ENCODE data around the gene SLC66A2. TPM values are rescaled to one million over a fixed set of nuclear protein-coding genes. Genes with fewer than 3 reads are reported as not detected.

The SLC66A2 gene
- total and polyA plus RNA-seq, 12 donors = 21.4 to 32.3 (median 25.6) TPM

DNA sequence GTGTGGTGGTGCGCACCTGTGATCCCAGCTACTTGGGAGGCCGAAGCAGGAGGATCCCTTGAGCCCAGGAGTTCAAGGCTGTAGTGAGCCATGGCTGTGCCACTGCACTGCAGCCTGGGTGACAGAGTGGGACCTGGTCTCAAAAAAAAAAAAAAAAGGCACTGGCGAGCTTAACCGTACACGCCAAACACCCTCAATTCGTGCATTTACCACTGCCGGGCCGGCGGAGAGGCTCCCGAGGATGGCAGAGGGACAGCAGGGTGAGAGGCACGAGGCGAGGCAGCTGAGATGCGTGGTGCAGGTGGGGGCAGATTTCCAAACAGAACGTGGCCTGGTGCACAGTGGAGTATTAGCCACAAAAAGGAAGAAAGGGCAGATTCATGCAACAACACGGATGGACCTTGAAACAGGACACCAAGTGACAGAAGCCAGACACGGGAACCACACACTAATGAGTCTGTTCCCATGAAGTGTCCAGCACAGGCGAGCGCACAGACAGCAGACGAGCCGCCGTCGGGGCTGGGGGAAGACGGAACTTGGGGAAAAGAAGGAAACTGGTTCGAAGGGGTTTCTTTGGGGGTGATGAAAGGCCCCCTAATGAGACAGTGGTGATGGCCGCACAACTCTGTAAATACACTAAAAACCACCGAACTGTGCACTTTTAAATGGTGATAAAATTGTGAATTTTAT is 27.4 kb downstream of the SLC66A2 start:
- no peak for ATAC-seq
- no peaks in the 10 kb centered on the region for H3K27me3 ChIP-seq
- no peak for DNase-seq
- intact Hi-C loops (cut with DNase I) = no loop called here
- no peak overlapping the region for H3K27ac ChIP-seq
- TF ChIP-seq, protein P1, sequence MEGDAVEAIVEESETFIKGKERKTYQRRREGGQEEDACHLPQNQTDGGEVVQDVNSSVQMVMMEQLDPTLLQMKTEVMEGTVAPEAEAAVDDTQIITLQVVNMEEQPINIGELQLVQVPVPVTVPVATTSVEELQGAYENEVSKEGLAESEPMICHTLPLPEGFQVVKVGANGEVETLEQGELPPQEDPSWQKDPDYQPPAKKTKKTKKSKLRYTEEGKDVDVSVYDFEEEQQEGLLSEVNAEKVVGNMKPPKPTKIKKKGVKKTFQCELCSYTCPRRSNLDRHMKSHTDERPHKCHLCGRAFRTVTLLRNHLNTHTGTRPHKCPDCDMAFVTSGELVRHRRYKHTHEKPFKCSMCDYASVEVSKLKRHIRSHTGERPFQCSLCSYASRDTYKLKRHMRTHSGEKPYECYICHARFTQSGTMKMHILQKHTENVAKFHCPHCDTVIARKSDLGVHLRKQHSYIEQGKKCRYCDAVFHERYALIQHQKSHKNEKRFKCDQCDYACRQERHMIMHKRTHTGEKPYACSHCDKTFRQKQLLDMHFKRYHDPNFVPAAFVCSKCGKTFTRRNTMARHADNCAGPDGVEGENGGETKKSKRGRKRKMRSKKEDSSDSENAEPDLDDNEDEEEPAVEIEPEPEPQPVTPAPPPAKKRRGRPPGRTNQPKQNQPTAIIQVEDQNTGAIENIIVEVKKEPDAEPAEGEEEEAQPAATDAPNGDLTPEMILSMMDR (IDR thresholded peaks at IDR 0.05) = no peak
- peaks cover 0 to 16% (median 11%) of the 10 kb centered on the region in 9 donors for H3K4me1 ChIP-seq
- H3K9me3 ChIP-seq = peaks cover 0 to 6% (median 2%) of the 10 kb centered on the region in 11 donors
- 96 to 97% methylated on average over 26 of the region's 26 CpGs for WGBS, 2 donors
- H3K4me3 ChIP-seq = no peak overlapping the region
- peaks cover 0 to 48% (median 5%) of the 10 kb centered on the region in 9 donors for H3K36me3 ChIP-seq

GRCh38 chr18:79922971-79923411 is 28.5 kb downstream of the SLC66A2 start:
- intact Hi-C loops (cut with DNase I) = no loop called here
- DNase-seq (no peak), ATAC-seq (no peak)
- H3K9me3 ChIP-seq = no peaks in the 10 kb centered on the region
- no peaks in the 10 kb centered on the region for H3K27me3 ChIP-seq
- 79 to 86% methylated on average over 17 of the region's 17 CpGs for WGBS, 2 donors
- TF ChIP-seq, protein P1 (IDR thresholded peaks at IDR 0.05) = no peak
- no peak overlapping the region for H3K27ac ChIP-seq
- H3K4me1 ChIP-seq = peaks cover 0 to 16% (median 11%) of the 10 kb centered on the region in 9 donors
- H3K4me3 ChIP-seq = no peak overlapping the region
- peaks cover 0 to 48% (median 10%) of the 10 kb centered on the region in 9 donors for H3K36me3 ChIP-seq

GRCh38 chr18:79921984-79922965 is 29.2 kb downstream of the SLC66A2 start:
- no peaks in the 10 kb centered on the region for H3K9me3 ChIP-seq
- WGBS, 2 donors = 98 to 99% methylated on average over 24 of the region's 24 CpGs
- peaks cover 0 to 51% (median 12%) of the 10 kb centered on the region in 9 donors for H3K36me3 ChIP-seq
- H3K27me3 ChIP-seq = no peaks in the 10 kb centered on the region
- intact Hi-C loops (cut with DNase I) = no loop called here
- ATAC-seq (no peak), DNase-seq (no peak)
- TF ChIP-seq, protein P1 (IDR thresholded peaks at IDR 0.05) = no peak
- H3K27ac ChIP-seq = no peak overlapping the region
- peaks cover 0 to 16% (median 11%) of the 10 kb centered on the region in 9 donors for H3K4me1 ChIP-seq
- no peak overlapping the region for H3K4me3 ChIP-seq

GRCh38 chr18:79919089-79919488 is 32.4 kb downstream of the SLC66A2 start:
- H3K4me3 ChIP-seq = no peak overlapping the region
- intact Hi-C loops (cut with DNase I) = no loop called here
- ATAC-seq = no peak
- H3K36me3 ChIP-seq = peaks cover 0 to 58% (median 14%) of the 10 kb centered on the region in 9 donors
- WGBS, 2 donors = 96 to 98% methylated on average over 19 of the region's 19 CpGs
- TF ChIP-seq, protein P1 (IDR thresholded peaks at IDR 0.05) = no peak
- H3K9me3 ChIP-seq = no peaks in the 10 kb centered on the region
- H3K27me3 ChIP-seq = no peaks in the 10 kb centered on the region
- DNase-seq = no peak
- no peak overlapping the region for H3K27ac ChIP-seq
- H3K4me1 ChIP-seq = peaks cover 0 to under 1% (median 0%) of the 10 kb centered on the region in 9 donors
